H1 (cell line): Measurements from ENCODE around the gene MANF. TPM values are rescaled to one million over a fixed set of nuclear protein-coding genes. Genes with fewer than 3 reads are reported as not detected.

ENCODE experiments used
- CTCF ChIA-PET: fragments of 300-600 bp; sonication (Branson Sonifier 250); formaldehyde crosslinking; loops from one replicate; lab custom pipeline; 2021; ENCODE audit not compliant: partially characterized antibody; lab: Charles Lee
- POLR2A ChIA-PET: fragments of 300-600 bp; sonication (Branson Sonifier 250); formaldehyde crosslinking; loops from one replicate; lab custom pipeline; 2021; ENCODE audit warnings: inconsistent platforms; ENCODE audit not compliant: partially characterized antibody; lab: Charles Lee
- DNase-seq, 2 experiments: peaks; one replicate each; pipeline versions ENCODE4 v3.0.0 to v3.0.0-alpha.2; 2010 to 2022; ENCODE audit warnings: low spot score in 2 of 2, low read depth in 1 of 2, mixed read lengths in 1 of 2
- FAIRE-seq: peaks from 2 replicates; lab custom pipeline; 2011; peaks lifted over from hg19 to GRCh38; lab: Jason Lieb, UNC
- H2AFZ ChIP-seq: 2 replicates; pipeline ENCODE4 v1.8.1; 2012; ENCODE audit warnings: low read length, inconsistent platforms
- H2AK5ac ChIP-seq: 2 replicates; pipeline ENCODE4 v1.6.1; 2013; ENCODE audit warnings: low read depth, low read length
- H2BK120ac ChIP-seq: replicated peaks from 2 replicates; pipeline ENCODE3; 2013; ENCODE audit warnings: low read depth, low read length, inconsistent platforms
- H2BK12ac ChIP-seq: 2 replicates; pipeline ENCODE4 v1.6.1; 2013; ENCODE audit warnings: low read depth, low read length
- H2BK15ac ChIP-seq: 2 replicates; pipeline ENCODE4 v1.6.1; 2013; ENCODE audit warnings: low read length
- H2BK20ac ChIP-seq: 2 replicates; pipeline ENCODE4 v1.6.1; 2013; ENCODE audit warnings: low read length
- H2BK5ac ChIP-seq: 2 replicates; pipeline ENCODE4 v1.6.1; 2013; ENCODE audit warnings: low read depth, low read length
- H3K14ac ChIP-seq: 2 replicates; pipeline ENCODE4 v1.6.1; 2013; ENCODE audit warnings: inconsistent platforms; ENCODE audit not compliant: insufficient read length
- H3K18ac ChIP-seq: 2 replicates; pipeline ENCODE4 v1.6.1; 2013; ENCODE audit warnings: low read length; ENCODE audit errors: extremely low read depth
- H3K23ac ChIP-seq: 2 replicates; pipeline ENCODE4 v1.6.1; 2013; ENCODE audit warnings: inconsistent platforms; ENCODE audit not compliant: insufficient read length
- H3K23me2 ChIP-seq: 2 replicates; pipeline ENCODE4 v1.6.1; 2013; ENCODE audit warnings: low read depth, low read length
- H3K27ac ChIP-seq: 2 replicates; pipeline ENCODE4 v1.6.1; 2011; ENCODE audit warnings: low read depth, low read length, inconsistent platforms
- H3K27me3 ChIP-seq, 4 experiments: replicated peaks in 1 of 4; 1 replicate in 1 of 4; 2 replicates in 3 of 4; pipeline versions ENCODE4 v1.6.1 to v1.8.1; 2011 to 2013; ENCODE audit warnings: low read length in 3 of 4, mild to moderate bottlenecking in 3 of 4, inconsistent platforms in 2 of 4, mixed read lengths in 2 of 4, moderate library complexity in 1 of 4; ENCODE audit not compliant: control insufficient read depth in 3 of 4, insufficient read depth in 3 of 4; ENCODE audit errors: extremely low read depth in 1 of 4
- H3K36me3 ChIP-seq, 4 experiments: 2 replicates each; pipeline versions ENCODE4 v1.6.1 to v1.8.1; 2011 to 2013; ENCODE audit warnings: mild to moderate bottlenecking in 4 of 4, low read length in 3 of 4, moderate library complexity in 2 of 4, control low read depth in 1 of 4, inconsistent platforms in 1 of 4; ENCODE audit not compliant: insufficient read depth in 4 of 4, control insufficient read depth in 2 of 4
- H3K4ac ChIP-seq: replicated peaks from 2 replicates; pipeline ENCODE3; 2013; ENCODE audit warnings: low read length, low read depth, mixed read lengths, inconsistent platforms; ENCODE audit not compliant: insufficient read length
- H3K4me1 ChIP-seq, 4 experiments: replicated peaks in 1 of 4; 1 replicate in 1 of 4; 2 replicates in 3 of 4; pipeline versions ENCODE4 v1.6.1 to v1.8.1; 2011 to 2013; ENCODE audit warnings: low read length in 3 of 4, inconsistent platforms in 2 of 4, mixed read lengths in 1 of 4; ENCODE audit not compliant: insufficient read depth in 4 of 4, control insufficient read depth in 3 of 4
- H3K4me2 ChIP-seq, 2 experiments: 2 replicates each; pipeline versions ENCODE4 v1.6.1 to v1.8.1; 2011 to 2013; ENCODE audit warnings: low read depth in 2 of 2, low read length in 2 of 2, control low read depth in 1 of 2, inconsistent platforms in 1 of 2, mild to moderate bottlenecking in 1 of 2; ENCODE audit not compliant: insufficient read depth in 1 of 2
- H3K4me3 ChIP-seq, 4 experiments: fragments of 200-600, 300-600 bp in 1 of 4; sonication (generic), shearing (Covaris generic), sonication (Bioruptor Twin) in 1 of 4; 2 replicates each; pipeline versions ENCODE4 v1.5.1 to v1.8.1; 2011 to 2016; ENCODE audit warnings: low read length in 4 of 4, low read depth in 3 of 4, control low read depth in 2 of 4, inconsistent platforms in 2 of 4, mild to moderate bottlenecking in 2 of 4, mixed read lengths in 1 of 4, moderate library complexity in 1 of 4; ENCODE audit not compliant: insufficient read depth in 2 of 4; ENCODE audit errors: extremely low read depth in 1 of 4
- H3K56ac ChIP-seq: replicated peaks from 2 replicates; pipeline ENCODE3; 2013; ENCODE audit warnings: low read depth, mild to moderate bottlenecking, mixed read lengths, low read length, inconsistent platforms; ENCODE audit not compliant: insufficient read length
- H3K79me1 ChIP-seq: 2 replicates; pipeline ENCODE4 v1.6.1; 2013; ENCODE audit warnings: low read depth, low read length, control low read depth
- H3K79me2 ChIP-seq, 2 experiments: 2 replicates each; pipeline versions ENCODE4 v1.6.1 to v1.8.1; 2012 to 2013; ENCODE audit warnings: low read length in 2 of 2, mild to moderate bottlenecking in 2 of 2, inconsistent platforms in 1 of 2; ENCODE audit not compliant: insufficient read depth in 2 of 2, control insufficient read depth in 1 of 2
- H3K9ac ChIP-seq, 4 experiments: replicated peaks in 1 of 4; 1 replicate in 1 of 4; 2 replicates in 3 of 4; pipeline versions ENCODE4 v1.6.1 to v1.8.1; 2011 to 2013; ENCODE audit warnings: low read depth in 3 of 4, low read length in 3 of 4, control low read depth in 2 of 4, mild to moderate bottlenecking in 2 of 4, moderate library complexity in 2 of 4, inconsistent platforms in 1 of 4; ENCODE audit errors: extremely low read depth in 1 of 4
- H3K9me3 ChIP-seq, 2 experiments: 2 replicates each; pipeline versions ENCODE4 v1.6.1 to v1.8.1; 2012 to 2013; ENCODE audit warnings: mild to moderate bottlenecking in 2 of 2, moderate library complexity in 2 of 2, control low read depth in 1 of 2, inconsistent platforms in 1 of 2, low read depth in 1 of 2, low read length in 1 of 2, mixed read lengths in 1 of 2; ENCODE audit not compliant: insufficient read depth in 2 of 2
- H4K20me1 ChIP-seq, 2 experiments: replicated peaks in 1 of 2; 2 replicates each; pipeline versions ENCODE3 to v1.8.1; 2011 to 2013; ENCODE audit warnings: inconsistent platforms in 2 of 2, low read length in 2 of 2, mild to moderate bottlenecking in 1 of 2; ENCODE audit not compliant: insufficient read depth in 2 of 2, control insufficient read depth in 1 of 2
- H4K5ac ChIP-seq: 2 replicates; pipeline ENCODE4 v1.6.1; 2013; ENCODE audit warnings: low read length, low read depth, mixed read lengths, inconsistent platforms; ENCODE audit not compliant: insufficient read length
- H4K8ac ChIP-seq: 2 replicates; pipeline ENCODE4 v1.8.0; 2013; ENCODE audit warnings: mild to moderate bottlenecking, moderate library complexity, low read length, inconsistent platforms; ENCODE audit not compliant: insufficient read depth; ENCODE audit errors: extremely low read depth
- H4K91ac ChIP-seq: replicated peaks from 2 replicates; pipeline ENCODE3; 2013; ENCODE audit warnings: low read length, mixed read lengths, inconsistent platforms; ENCODE audit not compliant: insufficient read length
- JUND ChIP-seq: IDR thresholded peaks from 2 replicates; pipeline ENCODE4 v1.6.1; 2011; ENCODE audit warnings: mild to moderate bottlenecking, improper control_type of control experiment, low read length
- POU5F1 ChIP-seq: IDR thresholded peaks from 2 replicates; pipeline ENCODE4 v1.6.1; 2011; ENCODE audit warnings: low read depth, mild to moderate bottlenecking, low read length, moderate library complexity
- SAP30 ChIP-seq: fragments of 300-600 bp; sonication (generic); IDR thresholded peaks from 2 replicates; pipeline ENCODE4 v1.7.1; 2012; ENCODE audit warnings: low read length, moderate library complexity, mild to moderate bottlenecking, inconsistent platforms; ENCODE audit not compliant: insufficient read depth, insufficient replicate concordance
- SIN3A ChIP-seq, 2 experiments: IDR thresholded peaks in 1 of 2; conservative IDR thresholded peaks in 1 of 2; 2 replicates each; pipeline ENCODE4 v1.6.1; 2011 to 2012; ENCODE audit warnings: low read length in 2 of 2, improper control_type of control experiment in 1 of 2, low read depth in 1 of 2, mild to moderate bottlenecking in 1 of 2
- WGBS, 2 experiments: shearing (Covaris generic) in 1 of 2; methylation state at CpG; one replicate each; pipeline versions ENCODE4 v1.1.6 to v1.1.7; 2013 to 2015; ENCODE audit warnings: low lambda C conversion rate in 2 of 2, mixed read lengths in 2 of 2, inconsistent platforms in 1 of 2, low coverage in 1 of 2, missing lambda C conversion rate in 1 of 2; ENCODE audit not compliant: insufficient replicate concordance in 2 of 2, insufficient coverage in 1 of 2, insufficient read length in 1 of 2; ENCODE audit errors: extremely low coverage in 1 of 2, missing lambda C conversion rate in 1 of 2; 5-methylcytosine and 5-hydroxymethylcytosine counted together
- polyA plus RNA-seq, 7 experiments: library from polyadenylated mRNA; depleted of rRNA in 3 of 7; stranded (reverse) in 5 of 7; unstranded in 2 of 7; fragments of >200 nt in 5 of 7; fragments of 200-250 nt in 2 of 7; gene quantifications; 1 replicate in 5 of 7; 2 replicates in 1 of 7; 4 replicates in 1 of 7; pipeline versions ENCODE4 v1.2.1 to v1.2.3, GENCODE V29; 2011 to 2013; ENCODE audit warnings: missing spikeins in 2 of 7, mixed read lengths in 2 of 7
- total RNA-seq: library from RNA; stranded (reverse); fragmentation: NEBNext Ultra II Directional; extraction: Animal tissue kit (Norgen Biotek cat#: 25700); gene quantifications from 2 replicates; pipeline ENCODE4 v1.2.1, GENCODE V29; 2021

The MANF gene
- total and polyA plus RNA-seq, 2 of the 8 experiments (the other 6 are each of a cell fraction or from before 2014, with no cell fraction given): 37.5 to 159 TPM

DNA sequence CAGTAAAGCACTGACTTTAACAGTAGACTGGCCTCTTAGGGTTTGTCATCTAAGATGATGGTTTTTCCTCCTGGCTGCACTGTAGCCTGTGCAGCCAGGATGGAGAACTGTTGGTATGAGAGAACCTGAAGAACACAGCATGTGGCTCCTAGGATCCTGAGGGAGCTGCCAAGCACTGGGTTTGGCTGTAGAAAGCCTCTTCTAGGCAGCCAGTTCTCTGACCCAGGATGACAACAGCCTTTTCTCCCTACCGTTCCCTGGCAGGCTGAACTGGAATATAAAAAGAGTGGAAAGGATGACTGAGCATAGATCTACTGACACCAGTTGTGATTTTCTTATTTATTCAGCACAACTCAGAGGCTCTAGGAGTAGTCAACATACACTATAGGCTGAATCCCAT, 34.3 kb upstream of the MANF start:
- CTCF ChIA-PET: interaction anchor here (1.0 kb wide), 1 partner anchor 39 kb away, joined by 3 read pairs; no protein-coding TSS in a partner anchor
- no peaks in the 10 kb centered on the region for H3K27me3 ChIP-seq
- H2AK5ac ChIP-seq: no peak overlapping the region
- DNase-seq (no peak), FAIRE-seq (no peak)
- no peak overlapping the region for H4K5ac ChIP-seq
- no peak overlapping the region for H2BK12ac ChIP-seq
- H3K79me1 ChIP-seq: no peaks in the 10 kb centered on the region
- no peak overlapping the region for H3K27ac ChIP-seq
- WGBS, 2 experiments: 100% methylated on average over 1 of the region's 1 CpG; no CpG with 5 or more reads in 1 of the 2 experiments
- no peaks in the 10 kb centered on the region for H3K4me1 ChIP-seq
- H3K18ac ChIP-seq: no peak overlapping the region
- no peaks in the 10 kb centered on the region for H3K23me2 ChIP-seq
- H2BK5ac ChIP-seq: no peak overlapping the region
- H3K9ac ChIP-seq: no peak overlapping the region
- no peak overlapping the region for H2BK120ac ChIP-seq
- H4K20me1 ChIP-seq: no peaks in the 10 kb centered on the region
- H3K36me3 ChIP-seq: peaks cover 0 to 6% (median 0%) of the 10 kb centered on the region in 4 experiments; a peak in 3 of 8 replicates
- H3K23ac ChIP-seq: no peak overlapping the region
- H4K91ac ChIP-seq: no peak overlapping the region
- no peak overlapping the region for H3K14ac ChIP-seq
- no peaks in the 10 kb centered on the region for H3K9me3 ChIP-seq
- no peak overlapping the region for H3K4me3 ChIP-seq
- no peak overlapping the region for H4K8ac ChIP-seq
- H2BK20ac ChIP-seq: no peak overlapping the region
- H2AFZ ChIP-seq: no peak overlapping the region
- H3K56ac ChIP-seq: no peak overlapping the region
- H3K4me2 ChIP-seq: no peak overlapping the region
- no peak overlapping the region for H3K4ac ChIP-seq
- no peaks in the 10 kb centered on the region for H3K79me2 ChIP-seq
- TF ChIP-seq JUND (no peak), SAP30 (no peak), SIN3A (conservative IDR thresholded peaks at IDR 0.05 in 1 of 2, IDR thresholded peaks at IDR 0.05 in 1 of 2; ENCODE audit: low read depth in 1 of 2, low read length in 2 of 2) (no peak), POU5F1 (no peak)
- POLR2A ChIA-PET: no interaction called here
- H2BK15ac ChIP-seq: no peak overlapping the region
